GM12864 (cell line): ENCODE results near the gene CNOT2.

Experiments
- DNase-seq: peaks from one replicate; pipeline ENCODE4 v3.0.0-alpha.2; 2011; ENCODE audit warnings: low read depth
- H3K4me3 ChIP-seq: 2 replicates; pipeline ENCODE4 v1.5.1; 2011; ENCODE audit warnings: mild to moderate bottlenecking, low read depth, low read length, control low read depth
- CTCF ChIP-seq: IDR thresholded peaks from 2 replicates; pipeline ENCODE4 v1.5.1; 2011; ENCODE audit warnings: low read depth, mild to moderate bottlenecking, moderate library complexity, low read length, control low read depth, inconsistent platforms; ENCODE audit errors: missing control alignments

The CNOT2 gene

GRCh38 chr12:70272510-70272909 is 29.3 kb downstream of the CNOT2 start:
- H3K4me3 ChIP-seq = no peak overlapping the region
- no peak for TF ChIP-seq CTCF
- DNase-seq = no peak

- TF ChIP-seq CTCF = no peak
- DNase-seq = no peak
- H3K4me3 ChIP-seq = no peak overlapping the region
Observed at GRCh38 chr12:70275045-70275444, 31.8 kb downstream of the CNOT2 start.

- TF ChIP-seq CTCF = no peak
- DNase-seq = no peak
- no peak overlapping the region for H3K4me3 ChIP-seq
Observed at GRCh38 chr12:70277973-70278372, 34.7 kb downstream of the CNOT2 start.

- no peak for DNase-seq
- no peak overlapping the region for H3K4me3 ChIP-seq
- TF ChIP-seq CTCF = no peak
Observed at GRCh38 chr12:70278945-70279344, 35.7 kb downstream of the CNOT2 start.

- TF ChIP-seq CTCF = no peak
- no peak for DNase-seq
Observed at GRCh38 chr12:70283232-70283631, 40.0 kb downstream of the CNOT2 start.

GRCh38 chr12:70288817-70289216 is 45.6 kb downstream of the CNOT2 start:
- no peak overlapping the region for H3K4me3 ChIP-seq
- DNase-seq = no peak
- TF ChIP-seq CTCF = no peak

More at GRCh38 chr12:70283232-70283631, 40.0 kb downstream of the CNOT2 start:
- H3K4me3 ChIP-seq = no peak overlapping the region

GRCh38 chr12:70290116-70290515 is 46.9 kb downstream of the CNOT2 start:
- no peak overlapping the region for H3K4me3 ChIP-seq
- no peak for DNase-seq
- TF ChIP-seq CTCF = no peak
